Midbrain (tissue), 1 donor: ENCODE measurements around the gene VILL.

Experiments used
- DNase-seq: peaks from one replicate; lab custom pipeline; 2025; lab: John Stamatoyannopoulos, UW

Gene VILL

GRCh38 chr3:38000965-38001455 lies 10.4 kb downstream of the VILL start:
- peak; percentile 39 for DNase-seq

GRCh38 chr3:38001456-38002081 lies 11.0 kb downstream of the VILL start:
- DNase-seq, result no peak

GRCh38 chr3:38002291-38002876 lies 11.8 kb downstream of the VILL start:
- no peak for DNase-seq

GRCh38 chr3:38002940-38003339 lies 12.4 kb downstream of the VILL start:
- DNase-seq, result no peak

GRCh38 chr3:38003371-38003816 lies 12.8 kb downstream of the VILL start:
- peak; percentile 46 for DNase-seq

- no peak for DNase-seq
Measured at GRCh38 chr3:38003817-38004414, 13.3 kb downstream of the VILL start.

- DNase-seq, result peak; percentile 81
Measured at GRCh38 chr3:38004415-38005075, 14.0 kb downstream of the VILL start.

GRCh38 chr3:38005076-38006020 lies 14.8 kb downstream of the VILL start:
- DNase-seq, result peak; percentile 95

GRCh38 chr3:38006031-38006430 lies 15.4 kb downstream of the VILL start:
- no peak for DNase-seq

GRCh38 chr3:38006445-38006995 lies 15.9 kb downstream of the VILL start:
- DNase-seq, result no peak

- no peak for DNase-seq
Measured at GRCh38 chr3:38007754-38008090, 17.1 kb downstream of the VILL start.

GRCh38 chr3:38008191-38008701 lies 17.7 kb downstream of the VILL start:
- no peak for DNase-seq

GRCh38 chr3:38008971-38009580 lies 18.5 kb downstream of the VILL start:
- DNase-seq, result no peak

- DNase-seq, result no peak
Measured at GRCh38 chr3:38009807-38010591, 19.4 kb downstream of the VILL start.

GRCh38 chr3:38011111-38011510 lies 20.5 kb downstream of the VILL start:
- no peak for DNase-seq

- no peak for DNase-seq
Measured at GRCh38 chr3:38015485-38015884, 24.9 kb downstream of the VILL start.

GRCh38 chr3:38015984-38016383 lies 25.4 kb downstream of the VILL start:
- no peak for DNase-seq

GRCh38 chr3:38016410-38016809 lies 25.8 kb downstream of the VILL start:
- no peak for DNase-seq

- no peak for DNase-seq
Measured at GRCh38 chr3:38016847-38017444, 26.4 kb downstream of the VILL start.
